Measurements from ENCODE around the gene PTPRN2.

Gene PTPRN2

DNA sequence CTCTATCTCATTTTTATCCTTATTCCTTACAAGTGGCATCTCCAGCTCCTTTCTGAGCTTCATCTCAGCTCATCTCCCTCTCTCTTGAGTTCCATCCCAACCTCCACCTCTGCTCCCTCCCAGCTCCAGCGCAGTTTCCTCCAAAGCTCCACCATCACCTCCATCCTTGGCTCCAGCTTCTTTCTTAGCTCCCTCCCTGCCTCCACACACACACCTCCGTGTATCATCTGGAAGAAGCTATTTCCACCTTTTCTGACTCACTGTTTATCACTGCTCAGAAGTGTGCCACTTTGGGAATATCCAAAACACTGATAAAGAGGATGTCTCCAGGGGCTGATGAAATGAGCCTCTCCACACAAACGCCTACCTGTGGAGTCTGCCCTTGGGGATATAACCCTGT lies 481.4 kb downstream of the PTPRN2 start:
- no peaks in the 10 kb centered on the region for H3K36me3 ChIP-seq (ENCODE audit: control insufficient read depth in 5 of 5, insufficient read depth in 5 of 5, low read length in 5 of 5)

DNA sequence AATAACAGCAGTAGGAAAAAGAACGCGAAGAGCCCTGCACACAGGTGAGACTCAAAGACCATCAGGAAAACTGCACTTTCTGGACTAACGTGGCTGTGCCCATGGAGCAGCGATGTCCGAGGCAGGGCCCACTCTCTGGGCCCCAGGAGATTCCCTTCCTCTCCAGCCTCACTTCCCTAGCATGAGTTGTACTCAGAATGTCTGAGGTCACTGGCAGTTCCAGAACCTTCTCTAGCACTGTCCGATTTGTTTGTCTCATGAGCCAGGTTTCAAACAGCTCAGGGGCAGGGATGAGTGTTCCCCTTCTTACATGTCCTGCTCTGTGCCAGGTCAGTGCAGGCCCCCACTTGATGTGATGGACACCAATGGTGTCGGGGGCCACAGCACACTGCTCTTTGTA lies 484.2 kb downstream of the PTPRN2 start:
- Histone ChIP-seq H3K27me3 (ENCODE audit: control insufficient read depth in 5 of 5, insufficient read depth in 4 of 5, low read length in 5 of 5) (peaks cover 0 to 7% (median 3%) of the 10 kb centered on the region in 5 donors), H3K4me3 (ENCODE audit: low read depth in 1 of 5, low read length in 5 of 5) (no peak overlapping the region), H3K4me1 (ENCODE audit: control insufficient read depth in 5 of 5, insufficient read depth in 5 of 5, low read length in 5 of 5) (no peaks in the 10 kb centered on the region), H3K36me3 (ENCODE audit: control insufficient read depth in 5 of 5, insufficient read depth in 5 of 5, low read length in 5 of 5) (no peaks in the 10 kb centered on the region), H3K27ac (ENCODE audit: low read depth, low read length) (no peak overlapping the region), H3K9me3 (ENCODE audit: control insufficient read depth in 5 of 5, low read length in 5 of 5) (peaks cover 0 to 18% (median 1%) of the 10 kb centered on the region in 5 donors), H3K9ac (ENCODE audit: low read length in 5 of 5) (no peak overlapping the region)

More for the DNA sequence above, 481.4 kb downstream of the PTPRN2 start:
- H3K4me1 ChIP-seq (ENCODE audit: control insufficient read depth in 5 of 5, insufficient read depth in 5 of 5, low read length in 5 of 5) = no peaks in the 10 kb centered on the region
- H3K27me3 ChIP-seq (ENCODE audit: control insufficient read depth in 5 of 5, insufficient read depth in 4 of 5, low read length in 5 of 5) = peaks cover 0 to 7% (median 5%) of the 10 kb centered on the region in 5 donors
- H3K27ac ChIP-seq (ENCODE audit: low read depth, low read length) = no peak overlapping the region
- H3K9me3 ChIP-seq (ENCODE audit: control insufficient read depth in 5 of 5, low read length in 5 of 5) = peaks cover 0 to 28% (median 4%) of the 10 kb centered on the region in 5 donors
- H3K9ac ChIP-seq (ENCODE audit: low read length in 5 of 5) = no peak overlapping the region
- H3K4me3 ChIP-seq (ENCODE audit: low read depth in 1 of 5, low read length in 5 of 5) = no peak overlapping the region

DNA sequence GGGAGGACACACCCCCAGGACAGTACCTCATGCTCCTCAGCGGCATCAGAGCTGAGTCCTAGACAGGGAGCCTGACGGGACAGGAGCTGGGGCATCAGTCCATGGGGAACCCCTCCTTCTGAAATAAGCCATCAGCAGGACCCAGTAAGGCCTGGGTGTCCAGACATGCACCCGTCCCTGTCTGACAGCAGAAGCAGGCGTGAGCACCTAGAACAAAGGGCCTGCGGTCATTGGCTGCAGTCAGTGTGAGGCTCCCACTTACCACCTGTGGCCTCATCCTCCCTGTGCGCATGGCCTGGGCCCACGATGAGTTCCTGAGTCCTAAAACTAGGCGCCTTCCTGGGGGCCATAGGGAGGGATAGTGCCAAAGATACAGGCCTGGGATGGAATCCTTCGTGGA lies 484.7 kb downstream of the PTPRN2 start:
- Histone ChIP-seq H3K9ac (ENCODE audit: low read length in 5 of 5) (no peak overlapping the region), H3K27ac (ENCODE audit: low read depth, low read length) (no peak overlapping the region), H3K4me3 (ENCODE audit: low read depth in 1 of 5, low read length in 5 of 5) (no peak overlapping the region), H3K4me1 (ENCODE audit: control insufficient read depth in 5 of 5, insufficient read depth in 5 of 5, low read length in 5 of 5) (no peaks in the 10 kb centered on the region), H3K36me3 (ENCODE audit: control insufficient read depth in 5 of 5, insufficient read depth in 5 of 5, low read length in 5 of 5) (no peaks in the 10 kb centered on the region), H3K27me3 (ENCODE audit: control insufficient read depth in 5 of 5, insufficient read depth in 4 of 5, low read length in 5 of 5) (peaks cover 0 to 7% (median 2%) of the 10 kb centered on the region in 5 donors), H3K9me3 (ENCODE audit: control insufficient read depth in 5 of 5, low read length in 5 of 5) (peaks cover 0 to 17% (median 3%) of the 10 kb centered on the region in 5 donors)

DNA sequence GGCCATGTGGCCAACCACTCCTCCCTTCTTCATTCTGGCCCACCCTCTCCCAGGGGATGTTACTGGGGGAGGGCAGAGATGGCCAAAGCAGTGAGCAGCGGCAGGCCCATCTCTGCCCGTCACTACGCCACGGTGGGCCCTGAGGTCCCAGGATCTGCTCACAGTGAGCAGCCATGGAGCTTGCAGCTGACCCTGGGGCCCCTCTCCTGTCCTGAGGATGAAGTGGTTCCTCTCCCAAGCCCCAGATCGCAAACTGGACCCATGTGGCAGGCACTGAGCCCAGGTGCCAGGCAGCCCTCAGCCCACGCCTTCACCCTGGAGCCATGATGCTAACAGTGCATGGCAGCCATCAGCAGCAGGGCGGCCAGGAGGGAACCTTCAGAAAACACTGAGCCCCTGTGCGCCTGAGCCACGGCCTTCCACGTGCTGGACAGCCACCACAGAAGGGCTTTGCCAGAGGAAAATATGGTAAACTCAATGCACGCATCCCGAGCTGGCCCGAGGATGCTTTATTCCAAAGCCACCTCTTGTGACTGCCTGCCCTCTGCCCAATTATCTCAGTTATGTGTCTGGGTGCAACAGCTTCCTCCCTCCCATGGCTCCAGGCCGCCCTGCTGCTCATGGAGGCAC lies 485.7 kb downstream of the PTPRN2 start:
- no peaks in the 10 kb centered on the region for H3K36me3 ChIP-seq (ENCODE audit: control insufficient read depth in 5 of 5, insufficient read depth in 5 of 5, low read length in 5 of 5)
- no peaks in the 10 kb centered on the region for H3K4me1 ChIP-seq (ENCODE audit: control insufficient read depth in 5 of 5, insufficient read depth in 5 of 5, low read length in 5 of 5)
- H3K27me3 ChIP-seq (ENCODE audit: control insufficient read depth in 5 of 5, insufficient read depth in 4 of 5, low read length in 5 of 5) = peaks cover 0 to 7% (median 0%) of the 10 kb centered on the region in 5 donors
- peaks cover 0 to 17% (median 3%) of the 10 kb centered on the region in 5 donors for H3K9me3 ChIP-seq (ENCODE audit: control insufficient read depth in 5 of 5, low read length in 5 of 5)
- no peak overlapping the region for H3K9ac ChIP-seq (ENCODE audit: low read length in 5 of 5)
- no peak overlapping the region for H3K27ac ChIP-seq (ENCODE audit: low read depth, low read length)
- H3K4me3 ChIP-seq (ENCODE audit: low read depth in 1 of 5, low read length in 5 of 5) = no peak overlapping the region

DNA sequence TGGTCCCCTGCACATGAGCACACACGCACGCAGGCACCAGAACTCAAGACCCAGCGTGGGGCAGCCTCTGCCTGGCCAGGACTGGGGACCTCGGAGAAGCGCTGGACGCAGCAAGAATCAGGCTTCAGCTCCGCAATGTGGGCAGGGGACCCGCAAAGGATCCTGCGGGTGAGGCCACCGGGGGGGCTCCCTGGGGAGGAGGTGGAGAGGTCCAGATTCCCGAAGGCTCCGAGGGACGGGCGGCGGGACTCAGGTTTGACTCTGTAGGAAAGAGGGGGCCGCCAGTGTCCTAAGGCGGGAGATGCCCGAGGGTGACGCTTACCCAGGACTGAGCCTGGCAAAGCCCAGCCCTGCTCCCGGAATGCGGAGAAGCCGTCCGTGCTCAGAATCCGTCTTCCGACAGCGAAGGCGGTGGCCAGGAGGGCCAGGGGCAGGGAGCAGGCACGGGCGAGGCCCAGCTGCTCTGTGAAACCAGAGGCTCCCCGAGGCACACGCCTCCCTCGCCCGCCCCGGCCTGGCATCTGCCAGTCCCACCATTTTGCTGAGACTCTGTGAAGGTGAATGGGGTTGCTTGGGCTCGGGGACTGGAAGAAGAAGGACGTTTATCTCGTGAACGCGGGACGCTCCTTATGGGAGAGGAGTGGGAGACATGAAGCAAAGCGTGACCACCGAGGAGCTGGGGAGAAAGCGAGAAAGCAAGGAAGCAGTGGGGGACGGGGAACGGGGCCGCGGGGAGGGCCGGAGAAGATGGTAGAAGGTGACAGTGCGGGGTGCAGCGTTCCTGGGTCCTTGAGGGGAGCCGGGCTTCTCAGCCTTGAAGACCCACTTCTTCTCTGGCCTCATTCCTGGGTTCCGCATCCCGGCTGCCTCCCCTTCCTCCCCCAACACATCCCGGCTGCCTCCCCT lies 489.2 kb downstream of the PTPRN2 start:
- no peak overlapping the region for H3K27ac ChIP-seq (ENCODE audit: low read depth, low read length)
- peaks cover 0 to 8% (median 3%) of the 10 kb centered on the region in 5 donors for H3K9me3 ChIP-seq (ENCODE audit: control insufficient read depth in 5 of 5, low read length in 5 of 5)
- no peaks in the 10 kb centered on the region for H3K4me1 ChIP-seq (ENCODE audit: control insufficient read depth in 5 of 5, insufficient read depth in 5 of 5, low read length in 5 of 5)
- H3K27me3 ChIP-seq (ENCODE audit: control insufficient read depth in 5 of 5, insufficient read depth in 4 of 5, low read length in 5 of 5) = peaks cover 0 to 7% (median 0%) of the 10 kb centered on the region in 5 donors
- no peak overlapping the region for H3K9ac ChIP-seq (ENCODE audit: low read length in 5 of 5)
- no peak overlapping the region for H3K4me3 ChIP-seq (ENCODE audit: low read depth in 1 of 5, low read length in 5 of 5)
- H3K36me3 ChIP-seq (ENCODE audit: control insufficient read depth in 5 of 5, insufficient read depth in 5 of 5, low read length in 5 of 5) = no peaks in the 10 kb centered on the region

DNA sequence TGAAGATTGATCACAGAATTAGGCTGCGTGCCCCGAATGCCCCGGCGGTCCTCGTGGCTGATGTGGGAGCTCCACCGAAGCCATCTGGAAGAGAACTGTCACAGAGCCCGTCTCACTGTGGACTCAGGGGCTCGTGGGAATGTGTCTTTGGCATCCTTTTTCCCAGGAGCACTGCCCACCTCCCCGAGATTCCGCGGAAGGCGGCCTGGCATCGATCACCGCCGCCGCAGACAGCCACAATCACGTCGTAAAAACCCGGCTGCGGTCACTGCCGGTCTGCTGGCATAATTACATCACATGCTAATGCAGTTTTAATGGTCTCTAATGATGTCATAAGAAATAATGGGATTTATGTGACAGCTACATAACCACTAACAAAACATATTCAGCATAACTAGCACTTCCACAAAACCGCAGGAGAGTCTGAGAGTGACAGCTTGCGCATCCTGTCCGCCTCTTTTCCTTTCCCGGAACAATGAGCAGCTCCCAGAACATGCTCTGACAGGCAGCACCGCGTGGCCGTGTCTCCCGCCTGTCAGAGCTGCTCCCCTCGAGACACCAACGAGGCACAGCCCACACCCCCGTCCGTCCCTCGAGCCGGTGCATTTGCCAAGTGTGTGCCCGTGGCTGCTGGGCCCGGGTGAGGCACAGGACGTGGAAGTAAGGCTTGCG lies 490.0 kb downstream of the PTPRN2 start:
- Histone ChIP-seq H3K9ac (ENCODE audit: low read length in 5 of 5) (no peak overlapping the region), H3K9me3 (ENCODE audit: control insufficient read depth in 5 of 5, low read length in 5 of 5) (peaks cover 0 to 8% (median 3%) of the 10 kb centered on the region in 5 donors), H3K36me3 (ENCODE audit: control insufficient read depth in 5 of 5, insufficient read depth in 5 of 5, low read length in 5 of 5) (no peaks in the 10 kb centered on the region), H3K4me3 (ENCODE audit: low read depth in 1 of 5, low read length in 5 of 5) (no peak overlapping the region), H3K27ac (ENCODE audit: low read depth, low read length) (no peak overlapping the region), H3K27me3 (ENCODE audit: control insufficient read depth in 5 of 5, insufficient read depth in 4 of 5, low read length in 5 of 5) (peaks cover 0 to 7% (median 0%) of the 10 kb centered on the region in 5 donors), H3K4me1 (ENCODE audit: control insufficient read depth in 5 of 5, insufficient read depth in 5 of 5, low read length in 5 of 5) (no peaks in the 10 kb centered on the region)

DNA sequence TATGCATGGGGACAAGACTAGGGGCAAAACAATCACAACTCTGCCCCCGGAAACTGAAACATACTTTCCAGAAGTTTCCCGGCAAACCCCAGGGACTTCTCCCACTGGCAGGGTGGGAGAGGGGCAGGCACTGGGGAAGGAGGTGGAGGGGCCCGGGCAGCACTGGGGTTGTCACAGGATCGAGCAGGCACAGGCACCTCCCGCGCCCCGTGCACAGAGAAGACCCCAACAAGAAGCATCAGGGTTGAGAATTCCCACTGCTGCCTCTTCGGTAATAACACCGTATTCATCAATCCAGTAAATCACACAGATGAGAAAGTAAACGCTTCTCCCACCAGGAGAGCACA lies 490.5 kb downstream of the PTPRN2 start:
- H3K4me1 ChIP-seq (ENCODE audit: control insufficient read depth in 5 of 5, insufficient read depth in 5 of 5, low read length in 5 of 5) = no peaks in the 10 kb centered on the region
- H3K27ac ChIP-seq (ENCODE audit: low read depth, low read length) = no peak overlapping the region
- no peak overlapping the region for H3K9ac ChIP-seq (ENCODE audit: low read length in 5 of 5)
- H3K27me3 ChIP-seq (ENCODE audit: control insufficient read depth in 5 of 5, insufficient read depth in 4 of 5, low read length in 5 of 5) = peaks cover 0 to 5% (median 0%) of the 10 kb centered on the region in 5 donors
- H3K4me3 ChIP-seq (ENCODE audit: low read depth in 1 of 5, low read length in 5 of 5) = no peak overlapping the region
- peaks cover 0 to 6% (median 3%) of the 10 kb centered on the region in 5 donors for H3K9me3 ChIP-seq (ENCODE audit: control insufficient read depth in 5 of 5, low read length in 5 of 5)
- H3K36me3 ChIP-seq (ENCODE audit: control insufficient read depth in 5 of 5, insufficient read depth in 5 of 5, low read length in 5 of 5) = no peaks in the 10 kb centered on the region

DNA sequence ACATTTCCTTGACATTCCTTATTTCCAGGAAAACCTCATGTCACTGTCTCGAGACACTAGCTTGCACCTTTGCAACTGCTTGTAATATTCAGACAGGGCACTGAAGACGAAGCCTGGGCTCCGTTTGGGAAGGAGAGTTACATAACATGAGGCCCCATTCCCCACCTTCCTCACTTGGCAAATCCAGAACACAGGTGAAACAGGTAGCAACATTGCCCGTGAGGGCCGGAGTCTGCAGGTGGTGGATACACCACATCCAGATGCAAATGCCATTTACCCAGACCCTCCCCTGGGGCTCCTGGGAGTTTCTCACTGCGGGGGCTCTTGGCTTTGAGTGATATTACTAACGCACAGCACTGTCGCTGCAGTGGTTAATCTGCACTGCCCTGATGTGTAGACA lies 491.0 kb downstream of the PTPRN2 start:
- Histone ChIP-seq H3K36me3 (ENCODE audit: control insufficient read depth in 5 of 5, insufficient read depth in 5 of 5, low read length in 5 of 5) (no peaks in the 10 kb centered on the region), H3K9me3 (ENCODE audit: control insufficient read depth in 5 of 5, low read length in 5 of 5) (peaks cover 0 to 3% (median under 1%) of the 10 kb centered on the region in 5 donors), H3K27ac (ENCODE audit: low read depth, low read length) (no peak overlapping the region), H3K4me3 (ENCODE audit: low read depth in 1 of 5, low read length in 5 of 5) (no peak overlapping the region), H3K9ac (ENCODE audit: low read length in 5 of 5) (no peak overlapping the region), H3K4me1 (ENCODE audit: control insufficient read depth in 5 of 5, insufficient read depth in 5 of 5, low read length in 5 of 5) (no peaks in the 10 kb centered on the region), H3K27me3 (ENCODE audit: control insufficient read depth in 5 of 5, insufficient read depth in 4 of 5, low read length in 5 of 5) (peaks cover 0 to 2% (median 0%) of the 10 kb centered on the region in 5 donors)

DNA sequence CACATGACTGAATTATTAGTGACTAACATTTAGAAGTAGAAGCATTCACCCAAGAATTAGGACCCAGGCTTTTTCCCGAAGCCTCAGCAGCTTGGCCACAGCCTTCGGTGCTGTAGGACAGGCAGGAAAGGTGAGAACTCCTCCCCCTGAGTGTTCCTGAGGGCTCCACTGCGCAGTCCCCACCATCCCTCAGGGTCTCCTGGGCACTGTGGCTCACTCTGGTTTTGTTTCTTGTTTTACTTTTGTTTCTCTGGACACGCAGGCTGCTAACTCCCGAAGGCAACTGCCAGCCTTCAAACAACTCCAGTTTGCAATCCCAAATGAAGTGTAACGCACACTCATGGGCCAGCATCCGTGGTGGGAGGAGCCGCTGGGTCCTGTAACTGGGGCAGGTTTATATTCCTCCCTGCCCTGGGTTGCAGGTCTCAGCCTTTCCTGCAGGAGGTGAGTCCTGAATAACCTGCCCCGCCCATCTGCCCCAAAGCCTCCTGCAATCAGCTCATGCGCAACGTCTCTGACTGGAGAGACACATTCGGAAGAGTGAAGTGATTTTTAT lies 492.9 kb downstream of the PTPRN2 start:
- Histone ChIP-seq H3K36me3 (ENCODE audit: control insufficient read depth in 5 of 5, insufficient read depth in 5 of 5, low read length in 5 of 5) (no peaks in the 10 kb centered on the region), H3K9ac (ENCODE audit: low read length in 5 of 5) (no peak overlapping the region), H3K9me3 (ENCODE audit: control insufficient read depth in 5 of 5, low read length in 5 of 5) (peaks cover 0 to 3% (median 0%) of the 10 kb centered on the region in 5 donors), H3K4me1 (ENCODE audit: control insufficient read depth in 5 of 5, insufficient read depth in 5 of 5, low read length in 5 of 5) (no peaks in the 10 kb centered on the region), H3K27me3 (ENCODE audit: control insufficient read depth in 5 of 5, insufficient read depth in 4 of 5, low read length in 5 of 5) (peaks cover 0 to 2% (median 0%) of the 10 kb centered on the region in 5 donors), H3K27ac (ENCODE audit: low read depth, low read length) (no peak overlapping the region), H3K4me3 (ENCODE audit: low read depth in 1 of 5, low read length in 5 of 5) (no peak overlapping the region)
